ENCODE data around the gene PARPBP.

- TF ChIP-seq JUND (IDR thresholded peaks at IDR 0.05) (no peak), CTCF (IDR thresholded peaks at IDR 0.05) (no peak), RAD21 (IDR thresholded peaks at IDR 0.05; ENCODE audit: low read length) (no peak), GABPA (IDR thresholded peaks at IDR 0.05; ENCODE audit: low read depth) (no peak), ZBTB33 (IDR thresholded peaks at IDR 0.05; ENCODE audit: borderline replicate concordance, low read depth) (no peak), YY1 (IDR thresholded peaks at IDR 0.05; ENCODE audit: low read depth) (no peak), GATA2 (CRISPR knock-in tag; IDR thresholded peaks at IDR 0.05) (no peak), USF2 (IDR thresholded peaks at IDR 0.05; ENCODE audit: borderline replicate concordance, low read depth, low read length) (no peak), MEF2A (IDR thresholded peaks at IDR 0.05; ENCODE audit: borderline replicate concordance, low read depth) (no peak), RCOR1 (IDR thresholded peaks at IDR 0.05; ENCODE audit: low read length) (no peak), RXRA (IDR thresholded peaks at IDR 0.05; ENCODE audit: borderline replicate concordance, low read depth) (no peak), USF1 (IDR thresholded peaks at IDR 0.05; ENCODE audit: borderline replicate concordance, low read depth) (no peak)
Measured at GRCh38 chr12:102167821-102168604, 48.0 kb downstream of the PARPBP start.

Data from SK-N-SH (cell line).